HG03521 (cell line): ENCODE data around the gene EGLN3.
"Not testable (repeated sequence)": the region's sequence is repeated elsewhere in the genome, so short reads cannot be mapped to it uniquely, and the experiment has no call there.

Source experiments
- ATAC-seq: cut with Tn5 transposase; IDR thresholded peaks from one replicate; pipeline ENCODE4 v1.9.1; 2021; ENCODE audit warnings: mild to moderate bottlenecking, moderate library complexity; ENCODE audit not compliant: unreplicated experiment

EGLN3 gene

GRCh38 chr14:33938131-33938949 is 12.5 kb downstream of the EGLN3 start:
- no peak for ATAC-seq

- ATAC-seq, result no peak
These were observed 14.5 kb downstream of the EGLN3 start for GRCh38 chr14:33936391-33936790.

GRCh38 chr14:33934938-33935337 is 15.9 kb downstream of the EGLN3 start:
- ATAC-seq, result no peak

- ATAC-seq, result no peak
These were observed 16.7 kb downstream of the EGLN3 start for GRCh38 chr14:33934043-33934750.

GRCh38 chr14:33933386-33933933 is 17.4 kb downstream of the EGLN3 start:
- ATAC-seq, result no peak

GRCh38 chr14:33932576-33933345 is 18.1 kb downstream of the EGLN3 start:
- no peak for ATAC-seq

- no peak for ATAC-seq
These were observed 18.8 kb downstream of the EGLN3 start for GRCh38 chr14:33932033-33932432.

- no peak for ATAC-seq
These were observed 19.4 kb downstream of the EGLN3 start for GRCh38 chr14:33931461-33931860.

GRCh38 chr14:33930439-33930838 is 20.4 kb downstream of the EGLN3 start:
- no peak for ATAC-seq

GRCh38 chr14:33929799-33930408 is 21.0 kb downstream of the EGLN3 start:
- no peak for ATAC-seq

- ATAC-seq, result no peak
These were observed 22.0 kb downstream of the EGLN3 start for GRCh38 chr14:33928895-33929294.

GRCh38 chr14:33927944-33928343 is 22.9 kb downstream of the EGLN3 start:
- ATAC-seq, result no peak

GRCh38 chr14:33926967-33927366 is 23.9 kb downstream of the EGLN3 start:
- ATAC-seq, result not testable (repeated sequence)

GRCh38 chr14:33925946-33926345 is 24.9 kb downstream of the EGLN3 start:
- no peak for ATAC-seq

GRCh38 chr14:33925235-33925634 is 25.6 kb downstream of the EGLN3 start:
- no peak for ATAC-seq

- no peak for ATAC-seq
These were observed 26.2 kb downstream of the EGLN3 start for GRCh38 chr14:33924566-33925100.

- no peak for ATAC-seq
These were observed 28.7 kb downstream of the EGLN3 start for GRCh38 chr14:33922125-33922524.

GRCh38 chr14:33918256-33918655 is 32.6 kb downstream of the EGLN3 start:
- no peak for ATAC-seq

- ATAC-seq, result no peak
These were observed 33.2 kb downstream of the EGLN3 start for GRCh38 chr14:33917661-33918060.
